Measurements from ENCODE around the gene WLS.

GRCh38 chr1:68181165-68181556 lies 51.2 kb downstream of the WLS start:
- TF ChIP-seq POLR2AphosphoS5 (IDR thresholded peaks at IDR 0.05), result no peak
- no peak for TF ChIP-seq CTCF (IDR thresholded peaks at IDR 0.05)

Measured in esophagus muscularis mucosa (tissue), 3 donors.